Endodermal cell (in vitro differentiated cells): ENCODE data around the gene MBIP. TPM values are rescaled to one million over a fixed set of nuclear protein-coding genes. Genes with fewer than 3 reads are reported as not detected.

Source experiments
- DNase-seq: peaks from one replicate; pipeline ENCODE4 v3.0.0-alpha.2; 2017
- H3K27ac ChIP-seq: 2 replicates; pipeline ENCODE4 v1.5.1; 2013; ENCODE audit warnings: mild to moderate bottlenecking, low read depth, low read length, moderate library complexity
- H3K27me3 ChIP-seq: 2 replicates; pipeline ENCODE4 v1.6.1; 2013; ENCODE audit warnings: mild to moderate bottlenecking, low read length, moderate library complexity; ENCODE audit not compliant: insufficient read depth, control insufficient read depth, poor library complexity, severe bottlenecking
- H3K36me3 ChIP-seq: 2 replicates; pipeline ENCODE4 v1.7.0; 2013; ENCODE audit warnings: mild to moderate bottlenecking, low read length, moderate library complexity; ENCODE audit not compliant: control insufficient read depth, insufficient read depth
- H3K4me1 ChIP-seq: one replicate; pipeline ENCODE4 v1.7.0; 2013; ENCODE audit warnings: low read length; ENCODE audit not compliant: control insufficient read depth, insufficient read depth
- H3K4me3 ChIP-seq: 2 replicates; pipeline ENCODE4 v1.5.1; 2013; ENCODE audit warnings: mild to moderate bottlenecking, low read length, moderate library complexity
- H3K9ac ChIP-seq: 2 replicates; pipeline ENCODE4 v1.6.1; 2013; ENCODE audit warnings: mild to moderate bottlenecking, low read length, moderate library complexity; ENCODE audit not compliant: poor library complexity, severe bottlenecking; ENCODE audit errors: extremely low read depth
- H3K9me3 ChIP-seq: 2 replicates; pipeline ENCODE4 v1.6.1; 2013; ENCODE audit warnings: mild to moderate bottlenecking, low read length, moderate library complexity; ENCODE audit not compliant: control insufficient read depth
- H3K27ac Mint-ChIP-seq: 2 replicates; pipeline ENCODE4 v1.8.0; 2020; ENCODE audit warnings: mixed read lengths
- H3K27me3 Mint-ChIP-seq: 2 replicates; pipeline ENCODE4 v1.8.0; 2021; ENCODE audit warnings: mild to moderate bottlenecking, mixed read lengths; ENCODE audit not compliant: insufficient read depth
- H3K36me3 Mint-ChIP-seq: 2 replicates; pipeline ENCODE4 v1.8.0; 2020; ENCODE audit warnings: low read depth, mixed read lengths
- H3K4me1 Mint-ChIP-seq: 2 replicates; pipeline ENCODE4 v1.8.0; 2020; ENCODE audit warnings: mixed read lengths
- H3K4me3 Mint-ChIP-seq: 2 replicates; pipeline ENCODE4 v1.8.0; 2020; ENCODE audit warnings: mild to moderate bottlenecking, moderate library complexity, mixed read lengths
- H3K9me3 Mint-ChIP-seq: 2 replicates; pipeline ENCODE4 v1.8.0; 2020; ENCODE audit warnings: mild to moderate bottlenecking, mixed read lengths
- WGBS, 2 experiments: methylation state at CpG; one replicate each; pipeline versions ENCODE4 v1.1.5 to v1.1.7; 2013; ENCODE audit warnings: missing lambda C conversion rate in 2 of 2, mixed read lengths in 1 of 2; ENCODE audit not compliant: insufficient coverage in 1 of 2, insufficient read length in 1 of 2; 5-methylcytosine and 5-hydroxymethylcytosine counted together
- total RNA-seq, 2 donors: library from RNA; stranded (reverse); fragmentation: NEBNext Ultra II Directional in 1 of 2; extraction: Animal tissue kit (Norgen Biotek cat#: 25700) in 1 of 2; gene quantifications; 2 replicates in 1 of 2; 3 replicates in 1 of 2; pipeline ENCODE4 v1.2.1, GENCODE V29; 2021
- TF ChIP-seq, protein P1 (sequence below): fragments of 200-600 bp; sonication (generic); conservative IDR thresholded peaks from 2 replicates; pipeline ENCODE4 v1.5.0; 2021; ENCODE audit warnings: antibody characterized with exemption, mild to moderate bottlenecking

MBIP gene
- total RNA-seq, 2 donors from 2014 or later = 35.5 TPM

DNA sequence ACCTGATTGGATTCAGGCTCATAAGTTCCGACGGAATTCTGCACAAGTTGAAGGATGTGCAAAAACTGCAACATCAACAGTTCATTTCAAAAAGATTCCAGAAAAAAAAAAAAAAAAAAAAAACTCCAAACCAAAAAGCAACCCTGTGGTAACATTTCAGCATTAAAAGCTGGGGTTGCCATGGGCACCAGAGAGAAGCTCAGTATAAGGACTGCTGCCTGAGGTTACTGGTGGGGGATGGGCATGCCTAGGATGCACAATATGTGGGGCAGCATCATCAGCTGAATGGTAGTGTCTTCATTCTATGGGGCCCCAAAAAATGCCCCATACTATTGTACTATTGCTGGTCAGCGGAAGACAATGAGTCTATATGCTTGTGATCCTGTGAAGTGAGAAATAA lies 44.7 kb downstream of the MBIP start:
- no peaks in the 10 kb centered on the region for H3K27me3 ChIP-seq
- H3K4me1 Mint-ChIP-seq = peaks cover 39% of the 10 kb centered on the region

DNA sequence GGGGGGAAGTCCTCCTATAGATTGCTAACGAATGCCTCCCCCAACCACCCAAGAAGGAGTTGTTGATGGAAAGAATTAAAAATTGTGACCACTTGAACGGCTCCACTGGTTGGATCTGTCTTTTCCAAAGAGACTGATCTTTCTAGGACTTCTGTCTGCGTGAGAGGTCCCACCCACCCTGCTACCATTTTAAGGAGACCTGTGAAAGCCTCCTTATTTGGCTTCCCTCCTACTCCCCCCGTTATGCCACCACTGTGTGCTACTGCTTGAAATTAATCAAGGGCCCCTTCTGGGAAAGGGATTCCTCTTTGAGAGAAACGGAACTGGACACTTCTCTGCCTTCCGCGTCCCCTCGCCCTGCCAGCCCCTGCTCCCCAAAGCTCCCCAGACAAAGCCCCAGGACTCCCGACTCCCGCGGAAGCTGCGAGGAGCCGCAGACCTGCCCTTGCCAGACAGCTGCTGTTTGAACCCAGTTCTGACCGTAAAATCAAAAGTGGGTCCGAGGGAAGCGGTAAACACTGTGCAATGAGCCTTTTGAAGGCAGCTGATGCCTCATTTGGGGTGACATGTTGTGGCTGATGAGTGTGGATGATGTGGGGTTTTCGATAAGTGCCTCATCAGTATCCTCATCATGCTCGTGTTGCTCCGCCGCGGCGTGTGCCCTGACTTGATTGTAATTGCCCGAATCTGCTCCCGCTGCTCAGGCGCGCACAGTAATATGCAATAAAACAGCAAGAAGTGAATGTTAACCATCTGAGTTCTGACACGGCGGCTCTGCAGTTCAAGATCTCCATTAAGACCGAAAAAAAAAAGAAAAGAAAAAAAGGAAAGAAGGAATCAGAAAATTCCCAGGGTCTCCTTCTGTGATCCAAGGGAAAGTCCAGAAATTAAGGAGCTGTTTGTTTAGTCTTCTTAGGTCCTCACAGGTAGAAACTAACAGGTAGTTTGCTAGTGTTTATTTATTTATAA lies 48.2 kb downstream of the MBIP start:
- Mint-ChIP-seq H3K9me3 (no peaks in the 10 kb centered on the region), H3K36me3 (no peaks in the 10 kb centered on the region), H3K27ac (no peak overlapping the region), H3K4me3 (peak overlapping the region; percentile 57), H3K4me1 (peaks cover 61% of the 10 kb centered on the region), H3K27me3 (peaks cover 51% of the 10 kb centered on the region)
- no peak overlapping the region for H3K9ac ChIP-seq
- whole genome bisulfite sequencing, 2 experiments = 88 to 91% methylated on average over 21 to 28 of the region's 29 CpGs
- H3K4me1 ChIP-seq = peaks cover 17% of the 10 kb centered on the region
- no peaks in the 10 kb centered on the region for H3K36me3 ChIP-seq
- H3K27me3 ChIP-seq = no peaks in the 10 kb centered on the region
- H3K9me3 ChIP-seq = no peaks in the 10 kb centered on the region
- TF ChIP-seq, protein P1, sequence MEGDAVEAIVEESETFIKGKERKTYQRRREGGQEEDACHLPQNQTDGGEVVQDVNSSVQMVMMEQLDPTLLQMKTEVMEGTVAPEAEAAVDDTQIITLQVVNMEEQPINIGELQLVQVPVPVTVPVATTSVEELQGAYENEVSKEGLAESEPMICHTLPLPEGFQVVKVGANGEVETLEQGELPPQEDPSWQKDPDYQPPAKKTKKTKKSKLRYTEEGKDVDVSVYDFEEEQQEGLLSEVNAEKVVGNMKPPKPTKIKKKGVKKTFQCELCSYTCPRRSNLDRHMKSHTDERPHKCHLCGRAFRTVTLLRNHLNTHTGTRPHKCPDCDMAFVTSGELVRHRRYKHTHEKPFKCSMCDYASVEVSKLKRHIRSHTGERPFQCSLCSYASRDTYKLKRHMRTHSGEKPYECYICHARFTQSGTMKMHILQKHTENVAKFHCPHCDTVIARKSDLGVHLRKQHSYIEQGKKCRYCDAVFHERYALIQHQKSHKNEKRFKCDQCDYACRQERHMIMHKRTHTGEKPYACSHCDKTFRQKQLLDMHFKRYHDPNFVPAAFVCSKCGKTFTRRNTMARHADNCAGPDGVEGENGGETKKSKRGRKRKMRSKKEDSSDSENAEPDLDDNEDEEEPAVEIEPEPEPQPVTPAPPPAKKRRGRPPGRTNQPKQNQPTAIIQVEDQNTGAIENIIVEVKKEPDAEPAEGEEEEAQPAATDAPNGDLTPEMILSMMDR = no peak
- DNase-seq = no peak
- no peak overlapping the region for H3K27ac ChIP-seq
- H3K4me3 ChIP-seq = no peak overlapping the region

More for the DNA sequence above, 44.7 kb downstream of the MBIP start:
- WGBS, 2 experiments = 96 to 100% methylated on average over 1 to 3 of the region's 3 CpGs
- TF ChIP-seq, protein P1 = no peak
- Histone ChIP-seq H3K9me3 (no peaks in the 10 kb centered on the region), H3K27ac (no peak overlapping the region), H3K36me3 (no peaks in the 10 kb centered on the region), H3K4me1 (peaks cover 11% of the 10 kb centered on the region), H3K9ac (no peak overlapping the region), H3K4me3 (no peak overlapping the region)
- no peak for DNase-seq
- Mint-ChIP-seq H3K36me3 (no peaks in the 10 kb centered on the region), H3K27me3 (peaks cover 38% of the 10 kb centered on the region), H3K9me3 (no peaks in the 10 kb centered on the region), H3K27ac (no peak overlapping the region), H3K4me3 (no peak overlapping the region)

DNA sequence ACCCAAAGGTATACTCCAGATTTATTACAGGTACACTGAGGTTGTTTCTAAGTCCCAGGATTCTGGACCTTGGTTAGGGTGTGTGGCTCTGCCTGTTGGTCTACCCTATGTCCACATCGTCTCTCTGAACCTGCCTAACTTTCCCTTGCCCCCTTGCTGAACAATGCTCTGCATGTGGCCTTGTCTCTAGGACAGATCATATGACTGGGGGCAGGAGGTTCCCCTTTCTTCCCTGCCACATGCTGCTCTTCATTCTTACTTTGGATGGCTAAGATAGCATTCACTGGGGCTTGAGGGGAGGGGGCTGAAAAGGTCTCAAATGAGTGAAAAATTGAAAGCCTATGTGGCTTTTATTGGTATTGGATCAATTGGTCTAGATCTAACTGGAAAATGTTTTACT lies 49.2 kb downstream of the MBIP start:
- peak; percentile 52 for DNase-seq
- TF ChIP-seq, protein P1 = no peak
- Mint-ChIP-seq H3K9me3 (no peaks in the 10 kb centered on the region), H3K27me3 (peaks cover 53% of the 10 kb centered on the region), H3K4me3 (no peak overlapping the region), H3K36me3 (no peaks in the 10 kb centered on the region), H3K4me1 (peaks cover 66% of the 10 kb centered on the region), H3K27ac (no peak overlapping the region)
- H3K4me1 ChIP-seq = peaks cover 23% of the 10 kb centered on the region
- H3K36me3 ChIP-seq = no peaks in the 10 kb centered on the region
- H3K27ac ChIP-seq = no peak overlapping the region
- H3K9ac ChIP-seq = no peak overlapping the region
- H3K9me3 ChIP-seq = no peaks in the 10 kb centered on the region
- H3K4me3 ChIP-seq = no peak overlapping the region
- 35 to 38% methylated on average over 1 of the region's 1 CpG for WGBS, 2 experiments
- no peaks in the 10 kb centered on the region for H3K27me3 ChIP-seq
